ENCODE results near the gene EVC.

GRCh38 chr4:5756271-5756670 lies 45.3 kb downstream of the EVC start:
- TF ChIP-seq SUZ12 (IDR thresholded peaks at IDR 0.05; ENCODE audit: extremely low read depth, insufficient read depth, insufficient read length) = no peak
- no peak for TF ChIP-seq YY1 (IDR thresholded peaks at IDR 0.05; ENCODE audit: insufficient read depth, insufficient read length)

Data from NT2/D1 (cell line).